K562 (cell line): ENCODE measurements around the gene PPP1R10. TPM values are rescaled to one million over a fixed set of nuclear protein-coding genes. Genes with fewer than 3 reads are reported as not detected.
A peak's percentile ranks its signal among the peaks of the same experiment; 100 is the strongest.
"Not testable (repeated sequence)": the region's sequence is repeated elsewhere in the genome, so short reads cannot be mapped to it uniquely, and the experiment has no call there.

Experiments
- ATF7 ChIP-seq: fragments of 450-650 bp; IDR thresholded peaks from 2 replicates; pipeline ENCODE4 v1.7.1; 2014; ENCODE audit warnings: mild to moderate bottlenecking, moderate library complexity
- CREM ChIP-seq: IDR thresholded peaks from 2 replicates; pipeline ENCODE4 v1.6.1; 2014; ENCODE audit warnings: antibody characterized with exemption, low read depth
- CTBP1 ChIP-seq: fragments of 450-650 bp; IDR thresholded peaks from 2 replicates; pipeline ENCODE4 v1.6.1; 2016; ENCODE audit warnings: borderline replicate concordance
- DEAF1 ChIP-seq: fragments of 450-650 bp; formaldehyde crosslinking; IDR thresholded peaks from 2 replicates; pipeline ENCODE4 v1.4.0; 2020; ENCODE audit warnings: mild to moderate bottlenecking, moderate library complexity
- DPF2 ChIP-seq: fragments of 450-650 bp; IDR thresholded peaks from 2 replicates; pipeline ENCODE4 v1.6.1; 2016
- ESRRA ChIP-seq: fragments of 450-650 bp; IDR thresholded peaks from 2 replicates; pipeline ENCODE4 v1.6.1; 2014; ENCODE audit warnings: low read depth, mild to moderate bottlenecking, moderate library complexity, borderline replicate concordance
- HLTF ChIP-seq: fragments of 450-650 bp; IDR thresholded peaks from 2 replicates; pipeline ENCODE4 v1.6.1; 2016
- NFATC3 ChIP-seq: fragments of 450-650 bp; IDR thresholded peaks from 2 replicates; pipeline ENCODE4 v1.6.1; 2017; ENCODE audit warnings: mild to moderate bottlenecking
- NRF1 ChIP-seq, 2 experiments: fragments of 450-650 bp; IDR thresholded peaks in 1 of 2; conservative IDR thresholded peaks in 1 of 2; 2 replicates each; pipeline ENCODE4 v1.6.1; 2014; ENCODE audit warnings: mild to moderate bottlenecking in 2 of 2
- POLR2A ChIP-seq: fragments of 450-650 bp; conservative IDR thresholded peaks from 2 replicates; pipeline ENCODE4 v1.6.1; 2016
- RAD21 ChIP-seq, 2 experiments: fragments of 250-450 bp in 1 of 2; fragments of 450-650 bp in 1 of 2; sonication (Bioruptor Pico) in 1 of 2; formaldehyde crosslinking in 1 of 2; IDR thresholded peaks in 1 of 2; conservative IDR thresholded peaks in 1 of 2; 2 replicates each; pipeline versions ENCODE4 v1.4.0 to v1.8.0; 2020 to 2022; ENCODE audit warnings: mild to moderate bottlenecking in 2 of 2, moderate library complexity in 1 of 2
- RBM22 ChIP-seq: fragments of 200-400 bp; formaldehyde crosslinking; IDR thresholded peaks from 2 replicates; pipeline ENCODE4 v1.6.1; 2018; ENCODE audit warnings: low read length, low read depth; ENCODE audit not compliant: poor library complexity, severe bottlenecking
- SMC3 ChIP-seq: conservative IDR thresholded peaks from 2 replicates; pipeline ENCODE4 v1.6.1; 2011; ENCODE audit warnings: low read depth, low read length, improper control_type of control experiment; ENCODE audit not compliant: insufficient read depth
- SUPT5H ChIP-seq: fragments of 450-650 bp; IDR thresholded peaks from 2 replicates; pipeline ENCODE4 v1.6.1; 2016
- TEAD4 ChIP-seq, 2 experiments: sonication (generic) in 1 of 2; formaldehyde crosslinking in 1 of 2; IDR thresholded peaks; 2 replicates each; pipeline versions ENCODE4 v1.6.1 to v1.8.0; 2012 to 2022; ENCODE audit warnings: borderline replicate concordance in 1 of 2, inconsistent platforms in 1 of 2, low read length in 1 of 2, mild to moderate bottlenecking in 1 of 2, missing genetic modification reagents in 1 of 2
- ZBTB26 ChIP-seq: fragments of 450-650 bp; formaldehyde crosslinking; IDR thresholded peaks from 2 replicates; pipeline ENCODE4 v1.4.0; 2022; ENCODE audit warnings: missing genetic modification characterization
- ZFX ChIP-seq: sonication (generic); formaldehyde crosslinking; IDR thresholded peaks from 2 replicates; pipeline ENCODE4 v1.8.0; 2022; ENCODE audit warnings: mild to moderate bottlenecking, missing genetic modification reagents, moderate library complexity
- ZKSCAN1 ChIP-seq: fragments of 150-350 bp; IDR thresholded peaks from 2 replicates; pipeline ENCODE4 v1.6.1; 2016; ENCODE audit warnings: low read depth, low read length
- ZNF316 ChIP-seq: fragments of 450-650 bp; IDR thresholded peaks from 2 replicates; pipeline ENCODE4 v1.6.1; 2016
- polyA plus RNA-seq, 8 experiments: library from polyadenylated mRNA; depleted of rRNA in 4 of 8; stranded (reverse) in 5 of 8; unstranded in 3 of 8; fragments of >200 nt; fragmentation: Nextera tagmentation in 2 of 8; fragmentation: Illumina TruSeq in 1 of 8; extraction: Ambion mirVana in 2 of 8; extraction: Trizol in 1 of 8; gene quantifications; 2 replicates each; pipeline versions ENCODE4 v1.2.1 to v1.2.3, GENCODE V29; 2011 to 2014; ENCODE audit warnings: inconsistent platforms in 1 of 8, missing spikeins in 1 of 8
- total RNA-seq, 7 experiments: library from RNA; depleted of rRNA in 6 of 7; stranded (reverse); fragments of >200 nt in 6 of 7; fragmentation: Illumina TruSeq in 2 of 7; extraction: Trizol in 2 of 7; gene quantifications; 2 replicates each; pipeline versions ENCODE4 v1.2.1 to v1.2.3, GENCODE V29; 2011 to 2021; ENCODE audit warnings: low replicate concordance in 1 of 7
- TF ChIP-seq, protein P1 (sequence below): fragments of 450-650 bp; IDR thresholded peaks from 2 replicates; pipeline ENCODE4 v1.6.1; 2017; ENCODE audit warnings: antibody characterized with exemption, mild to moderate bottlenecking

The PPP1R10 gene
- total and polyA plus RNA-seq, 9 of the 15 experiments (the other 6 are each of a cell fraction or from before 2014, with no cell fraction given): 14.1 to 65.5 (median 32.6) TPM

DNA sequence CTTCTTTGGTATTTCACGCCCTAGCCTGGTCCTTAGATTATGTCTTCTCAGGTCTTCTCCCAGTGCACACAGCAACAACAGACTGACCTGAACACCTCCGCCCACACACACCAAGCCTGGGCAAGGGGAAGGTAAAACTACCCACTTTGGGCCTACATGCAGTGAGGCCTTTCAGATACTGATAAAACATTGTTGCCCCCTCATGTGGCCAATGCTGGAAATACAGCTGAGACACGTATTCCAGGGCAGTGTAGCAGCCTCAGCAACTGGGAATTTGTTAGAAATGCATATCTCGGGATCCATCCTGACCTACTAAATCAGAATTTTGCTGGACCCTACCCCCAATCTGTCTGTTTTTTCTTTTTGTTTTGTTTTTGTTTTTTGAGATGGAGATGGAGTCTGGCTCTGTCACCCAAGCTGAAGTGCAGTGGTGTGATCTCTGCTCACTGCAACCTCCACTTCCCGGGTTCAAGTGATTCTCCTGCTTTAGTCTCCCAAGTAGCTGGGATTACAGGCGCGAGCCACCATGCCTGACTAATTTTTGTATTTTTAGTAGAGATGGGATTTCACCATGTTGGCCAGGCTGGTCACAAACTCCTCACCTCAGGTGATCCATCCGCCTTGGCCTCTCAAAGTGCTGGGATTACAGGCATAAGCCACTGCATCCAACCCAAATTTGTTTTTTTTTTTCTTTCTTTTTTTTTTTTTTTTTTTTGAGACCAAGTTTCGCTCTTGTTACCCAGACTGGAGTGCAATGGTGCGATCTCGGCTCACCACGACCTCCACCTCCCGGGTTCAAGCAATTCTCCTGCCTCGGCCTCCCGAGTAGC lies 19.5 kb downstream of the PPP1R10 start (continued):
- TF ChIP-seq DEAF1 (CRISPR knock-in tag) (peak; percentile 37; the same call in 1 of the 2 replicates), POLR2A (peak; percentile 40; the same call in 1 of the 2 replicates), SUPT5H (peak; percentile 35; the same call in 1 of the 2 replicates), ZKSCAN1 (peak; percentile 42; the same call in 1 of the 2 replicates), TEAD4 (IDR thresholded peaks at IDR 0.05; ENCODE audit: low read length) (peak; percentile 25; the same call in 1 of the 2 replicates), ESRRA (peak; percentile 8; the same call in 1 of the 2 replicates), NFATC3 (peak; percentile 19; the same call in 1 of the 2 replicates), SMC3 (peak; percentile 82), RAD21 (CRISPR knock-in tag; conservative IDR thresholded peaks at IDR 0.05 in 1 of 2, IDR thresholded peaks at IDR 0.05 in 1 of 2) (peak; percentile 51 to 83; a peak in 3 of 4 replicates), ZNF316 (peak; percentile 11; the same call in 1 of the 2 replicates), ZFX (CRISPR knock-in tag) (peak; percentile 84), CREM (peak; percentile 69), HLTF (peak; percentile 15; the same call in 1 of the 2 replicates), CTBP1 (0 out of 2 replicates have a peak, but pooled peaks have one; percentile 21), NRF1 (conservative IDR thresholded peaks at IDR 0.05 in 1 of 2, IDR thresholded peaks at IDR 0.05 in 1 of 2) (0 out of 4 replicates have a peak, but pooled peaks of 1 of the 2 experiments have one; percentile 15), DPF2 (peak; percentile 55), RBM22 (peak; percentile 5), ZBTB26 (0 out of 2 replicates have a peak, but pooled peaks have one; percentile 7), ATF7 (0 out of 2 replicates have a peak, but pooled peaks have one; percentile 17)
- TF ChIP-seq, protein P1, sequence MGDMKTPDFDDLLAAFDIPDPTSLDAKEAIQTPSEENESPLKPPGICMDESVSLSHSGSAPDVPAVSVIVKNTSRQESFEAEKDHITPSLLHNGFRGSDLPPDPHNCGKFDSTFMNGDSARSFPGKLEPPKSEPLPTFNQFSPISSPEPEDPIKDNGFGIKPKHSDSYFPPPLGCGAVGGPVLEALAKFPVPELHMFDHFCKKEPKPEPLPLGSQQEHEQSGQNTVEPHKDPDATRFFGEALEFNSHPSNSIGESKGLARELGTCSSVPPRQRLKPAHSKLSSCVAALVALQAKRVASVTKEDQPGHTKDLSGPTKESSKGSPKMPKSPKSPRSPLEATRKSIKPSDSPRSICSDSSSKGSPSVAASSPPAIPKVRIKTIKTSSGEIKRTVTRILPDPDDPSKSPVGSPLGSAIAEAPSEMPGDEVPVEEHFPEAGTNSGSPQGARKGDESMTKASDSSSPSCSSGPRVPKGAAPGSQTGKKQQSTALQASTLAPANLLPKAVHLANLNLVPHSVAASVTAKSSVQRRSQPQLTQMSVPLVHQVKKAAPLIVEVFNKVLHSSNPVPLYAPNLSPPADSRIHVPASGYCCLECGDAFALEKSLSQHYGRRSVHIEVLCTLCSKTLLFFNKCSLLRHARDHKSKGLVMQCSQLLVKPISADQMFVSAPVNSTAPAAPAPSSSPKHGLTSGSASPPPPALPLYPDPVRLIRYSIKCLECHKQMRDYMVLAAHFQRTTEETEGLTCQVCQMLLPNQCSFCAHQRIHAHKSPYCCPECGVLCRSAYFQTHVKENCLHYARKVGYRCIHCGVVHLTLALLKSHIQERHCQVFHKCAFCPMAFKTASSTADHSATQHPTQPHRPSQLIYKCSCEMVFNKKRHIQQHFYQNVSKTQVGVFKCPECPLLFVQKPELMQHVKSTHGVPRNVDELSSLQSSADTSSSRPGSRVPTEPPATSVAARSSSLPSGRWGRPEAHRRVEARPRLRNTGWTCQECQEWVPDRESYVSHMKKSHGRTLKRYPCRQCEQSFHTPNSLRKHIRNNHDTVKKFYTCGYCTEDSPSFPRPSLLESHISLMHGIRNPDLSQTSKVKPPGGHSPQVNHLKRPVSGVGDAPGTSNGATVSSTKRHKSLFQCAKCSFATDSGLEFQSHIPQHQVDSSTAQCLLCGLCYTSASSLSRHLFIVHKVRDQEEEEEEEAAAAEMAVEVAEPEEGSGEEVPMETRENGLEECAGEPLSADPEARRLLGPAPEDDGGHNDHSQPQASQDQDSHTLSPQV: peak; percentile 50; the same call in 1 of the 2 replicates
- not testable (repeated sequence) for TF ChIP-seq TEAD4 (CRISPR knock-in tag; IDR thresholded peaks at IDR 0.05; ENCODE audit: borderline replicate concordance)
